Stimulated activated CD8-positive, alpha-beta memory T cell treated with anti-CD3 and anti-CD28 coated beads, Interleukin-7, amount 100 ng/mL, for 4 hours (primary cell): ENCODE results near the gene TRMT44.
"Not testable (repeated sequence)": the region's sequence is repeated elsewhere in the genome, so short reads cannot be mapped to it uniquely, and the experiment has no call there.

ENCODE experiments used
- DNase-seq, 2 donors: peaks; one replicate each; pipeline ENCODE4 v3.0.0-alpha.2; 2020; ENCODE audit warnings: low read depth in 2 of 2

TRMT44 gene

DNA sequence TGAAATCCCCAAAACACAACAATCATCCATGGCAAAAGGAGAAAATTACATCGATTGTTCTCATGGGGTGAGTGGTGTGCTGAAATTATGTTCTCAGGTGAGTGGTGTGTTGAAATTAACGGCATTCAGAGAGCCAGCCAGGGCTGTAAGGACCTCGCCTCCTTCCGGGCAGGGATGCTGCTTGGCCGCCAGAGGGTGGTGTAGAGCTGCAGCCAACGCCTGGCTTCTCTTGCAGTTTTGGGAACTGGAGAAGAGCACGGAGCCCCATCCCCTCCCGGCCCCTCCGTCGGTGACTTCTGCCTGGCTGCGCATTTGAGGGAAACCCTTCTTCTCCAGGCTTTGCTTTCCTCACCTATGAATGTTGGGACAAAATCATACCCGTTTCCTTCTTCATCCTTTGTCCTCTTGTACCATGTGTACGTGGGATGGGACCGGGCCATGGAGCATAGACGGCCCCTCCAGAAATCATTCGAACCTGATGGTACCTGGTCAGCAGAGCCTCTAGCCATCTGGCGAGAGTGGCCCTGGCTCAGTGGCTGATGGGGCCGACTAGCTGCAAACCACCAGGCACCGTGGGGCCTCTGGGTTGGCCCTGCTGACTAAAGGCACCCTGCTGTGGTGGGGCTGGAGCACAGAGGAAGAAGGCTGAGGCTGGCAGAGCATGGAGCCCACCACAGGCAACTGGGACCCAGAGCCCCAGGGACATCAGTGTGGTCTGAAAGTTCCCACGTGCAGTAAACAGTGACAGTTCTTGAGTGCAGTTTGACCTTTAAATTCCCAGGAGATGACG, 28.4 kb downstream of the TRMT44 start:
- DNase-seq, result peak in 1 of 2 donors; percentile 5

DNA sequence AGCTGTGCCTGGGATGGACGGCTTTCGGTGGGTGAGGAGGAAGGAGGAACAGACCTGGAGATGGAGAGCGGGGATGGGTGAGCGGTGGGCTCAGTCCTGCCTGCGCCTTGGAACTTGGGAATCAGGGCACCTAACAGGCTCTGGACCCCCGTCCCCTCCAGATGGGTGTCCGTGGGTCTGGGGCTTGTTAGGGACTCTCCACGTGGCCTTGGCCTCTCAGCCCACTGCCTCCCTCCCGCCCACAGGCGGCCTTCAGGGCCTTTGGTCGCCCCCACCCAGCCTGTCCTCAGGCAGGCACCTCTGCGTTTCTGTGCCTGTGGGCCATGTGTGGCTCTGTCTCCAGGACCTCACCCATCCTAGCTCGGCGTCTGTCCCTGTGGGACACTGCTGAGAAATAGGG, 29.0 kb downstream of the TRMT44 start:
- DNase-seq, result no peak

DNA sequence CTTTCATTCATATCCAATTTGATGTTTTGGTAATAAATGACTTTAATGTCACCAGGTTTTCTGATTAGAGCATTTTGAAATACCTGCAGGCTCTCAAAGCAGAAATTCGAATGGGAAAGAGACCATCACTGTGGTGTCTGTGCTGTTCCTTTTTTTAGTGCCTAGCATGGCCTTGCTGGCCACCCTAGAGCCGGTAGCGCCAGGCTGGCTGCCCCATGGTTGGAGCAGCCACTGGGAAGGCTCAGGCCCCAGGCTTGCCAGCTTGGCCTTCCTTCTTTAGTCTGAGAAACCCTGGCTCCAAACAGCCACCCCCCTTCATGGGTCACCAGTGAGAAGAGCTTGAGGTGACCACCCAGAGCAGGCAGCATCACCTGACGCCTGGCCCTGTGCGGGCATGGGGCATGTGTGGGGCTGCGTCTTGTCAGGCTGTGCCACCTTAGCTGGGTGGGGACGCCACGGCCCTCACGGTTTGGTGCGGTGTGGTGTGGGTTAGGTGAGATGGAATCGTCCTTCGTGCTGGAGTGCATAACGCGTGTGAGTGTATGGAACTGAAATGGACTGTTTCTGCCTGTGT, 30.0 kb downstream of the TRMT44 start:
- no peak for DNase-seq

GRCh38 chr4:8471211-8471875, 30.8 kb downstream of the TRMT44 start:
- no peak for DNase-seq

GRCh38 chr4:8472158-8472688, 31.6 kb downstream of the TRMT44 start:
- DNase-seq, result no peak

DNA sequence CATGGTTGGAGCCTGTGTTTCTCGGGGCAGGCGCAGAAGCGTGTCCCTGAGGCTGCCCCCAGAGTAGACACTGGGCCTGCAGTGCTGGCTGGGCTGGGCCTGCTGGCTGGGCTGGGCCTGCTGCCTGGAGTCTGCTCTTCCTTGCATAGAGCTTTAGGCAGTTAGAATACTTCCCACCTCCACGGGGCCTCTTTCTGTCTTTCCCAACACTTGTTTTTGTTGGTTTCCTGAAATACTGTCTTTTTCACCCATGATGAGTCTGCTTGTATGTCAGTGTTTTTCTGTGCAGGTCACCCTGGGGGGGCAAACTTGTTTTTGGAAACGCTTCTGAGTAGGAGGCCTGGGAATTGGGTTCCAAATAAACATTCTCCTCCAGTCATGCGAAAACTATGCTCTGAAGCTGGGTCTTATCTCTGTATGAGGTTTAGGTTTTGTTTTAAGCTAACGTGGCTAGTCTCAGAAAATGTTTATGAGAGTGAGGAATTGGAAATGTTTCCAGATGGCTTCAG, 32.2 kb downstream of the TRMT44 start:
- DNase-seq, result no peak

DNA sequence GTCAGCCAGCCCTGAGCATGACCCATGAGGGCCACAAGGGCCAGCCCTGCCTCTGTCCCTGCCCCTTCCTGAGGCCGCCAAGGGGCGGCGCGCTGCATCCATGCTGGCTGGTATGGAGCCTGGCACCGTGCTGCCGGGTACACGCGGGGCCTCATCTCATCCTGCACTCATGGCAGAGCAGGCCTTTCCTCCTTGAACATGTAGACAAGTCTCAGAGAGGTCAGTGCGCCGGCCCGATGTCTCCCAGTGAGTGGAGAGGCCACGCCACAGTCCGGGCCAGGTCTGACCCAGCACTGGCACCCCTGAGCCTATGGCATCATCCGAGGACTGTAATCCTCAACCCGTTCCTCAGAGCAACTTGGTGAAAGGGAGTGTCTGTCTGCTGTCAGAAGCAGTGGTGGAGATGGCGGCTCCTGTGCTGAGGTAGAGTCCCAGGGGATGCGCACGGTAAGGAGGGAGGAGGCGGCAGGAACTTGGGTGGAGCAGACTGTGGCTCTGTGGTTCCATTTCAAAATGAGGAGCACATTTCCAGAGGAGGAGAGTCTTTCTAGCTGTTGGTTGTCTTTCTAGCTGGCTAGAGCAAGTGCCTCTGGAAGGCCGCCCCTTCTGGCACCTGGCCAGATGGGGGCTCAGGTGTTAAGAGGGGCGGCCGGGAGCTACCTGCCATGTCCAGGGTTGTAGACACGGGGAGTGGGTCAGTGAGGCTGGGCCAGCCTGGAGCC, 32.8 kb downstream of the TRMT44 start:
- DNase-seq, result no peak

DNA sequence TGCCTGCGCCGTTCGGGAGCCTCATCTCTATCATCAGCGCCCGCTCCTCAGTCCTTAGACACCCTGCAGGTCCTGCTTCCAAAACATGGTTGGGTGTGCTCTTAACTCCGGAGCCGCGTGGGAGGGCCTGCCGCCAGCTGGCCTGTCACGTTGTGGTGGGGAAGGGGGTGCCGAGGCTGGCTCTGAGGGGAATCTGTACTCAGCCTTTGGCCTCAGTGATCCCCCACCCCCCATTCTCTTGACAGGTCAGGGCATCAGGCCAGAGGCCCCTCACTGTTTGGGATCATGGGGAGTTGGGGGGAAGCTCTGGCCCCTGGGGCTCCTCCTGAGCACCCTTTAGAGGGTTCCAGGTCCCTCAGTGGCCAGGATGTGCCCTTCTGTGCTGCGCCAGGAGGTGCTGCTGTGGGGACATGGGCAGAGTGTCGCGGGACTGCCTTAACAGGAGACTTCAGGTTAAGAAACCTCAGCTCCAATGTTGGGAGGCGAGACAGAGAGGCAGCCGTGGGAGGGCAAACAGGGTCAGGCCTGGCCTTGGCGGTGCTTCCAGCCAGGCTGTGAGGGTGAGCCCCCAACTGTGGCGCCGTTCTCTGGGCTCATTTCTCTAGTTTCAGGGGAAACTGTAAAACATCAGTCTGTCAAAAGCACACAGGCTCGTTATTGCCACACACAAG, 33.5 kb downstream of the TRMT44 start:
- no peak for DNase-seq

GRCh38 chr4:8474856-8475255, 34.3 kb downstream of the TRMT44 start:
- DNase-seq, result no peak

- no peak for DNase-seq
Observed at GRCh38 chr4:8475751-8476575, 35.4 kb downstream of the TRMT44 start.

- no peak for DNase-seq
Observed at GRCh38 chr4:8477095-8477635, 36.6 kb downstream of the TRMT44 start.

DNA sequence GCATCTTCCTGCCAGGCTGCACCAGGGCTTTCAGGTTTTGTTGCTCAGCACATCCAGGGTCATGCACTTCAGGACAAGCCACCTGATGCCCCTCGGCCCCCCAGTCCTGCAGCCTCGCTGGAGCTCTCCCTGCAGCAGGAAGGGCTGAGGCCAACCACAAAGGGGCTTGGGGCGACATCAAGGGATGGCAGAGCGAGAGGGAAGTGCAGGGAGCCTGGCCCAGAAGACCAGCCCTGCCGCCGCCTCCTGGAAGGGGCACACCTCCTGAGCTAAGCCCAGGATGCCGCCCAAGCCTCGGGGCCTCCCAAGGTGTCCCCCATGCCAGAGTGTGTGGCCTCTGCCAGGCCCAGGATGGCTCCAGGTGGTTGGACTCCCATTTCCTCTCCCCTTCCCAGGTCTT, 37.1 kb downstream of the TRMT44 start:
- no peak for DNase-seq

- no peak for DNase-seq
Observed at GRCh38 chr4:8478371-8478770, 37.8 kb downstream of the TRMT44 start.

DNA sequence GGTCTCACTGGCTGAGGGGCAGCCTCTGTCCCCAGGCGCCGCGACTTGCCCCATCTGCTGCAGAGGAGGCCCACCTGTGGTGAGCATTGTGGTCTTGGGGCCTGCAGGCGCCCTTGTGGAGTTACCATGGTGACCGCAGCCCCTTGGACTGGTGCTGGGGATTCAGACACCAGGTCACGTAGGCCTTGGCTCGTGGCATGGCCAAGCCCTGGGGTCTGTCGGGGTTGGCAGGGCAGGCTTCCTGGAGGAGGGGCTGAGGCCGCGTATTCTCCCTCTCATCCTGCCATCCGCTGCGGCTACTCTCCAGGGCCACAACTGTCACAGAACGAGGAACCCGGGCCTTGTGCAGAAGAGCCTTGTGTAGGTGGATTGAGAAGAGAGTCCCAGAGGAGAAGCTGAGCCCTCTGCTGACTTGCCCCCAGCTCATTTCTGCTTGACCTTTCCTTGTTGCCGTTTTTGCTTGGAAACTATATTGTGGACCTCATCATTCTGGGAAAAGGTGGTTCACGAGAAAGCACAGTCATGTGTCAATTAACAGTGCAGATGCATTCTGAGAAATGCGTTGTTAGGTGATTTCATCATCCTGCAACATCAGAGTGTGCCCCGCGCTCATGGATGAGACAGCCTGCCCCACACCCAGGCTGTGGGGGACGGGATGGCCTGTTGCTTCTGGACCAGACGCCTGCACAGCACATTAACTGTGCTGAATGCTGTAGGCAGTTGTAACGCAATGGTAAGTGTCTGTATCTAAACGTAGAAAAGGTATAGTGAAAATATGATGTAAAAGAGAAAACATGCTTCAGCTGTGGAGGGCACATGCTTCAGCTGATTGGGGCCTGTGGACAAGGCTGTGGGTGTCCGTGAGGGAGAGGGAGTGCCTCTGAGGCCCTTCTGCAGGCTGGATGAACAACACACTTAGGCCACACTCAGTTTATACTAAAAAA, 38.5 kb downstream of the TRMT44 start:
- DNase-seq, result no peak

- DNase-seq, result no peak
Observed at GRCh38 chr4:8480221-8480620, 39.6 kb downstream of the TRMT44 start.

- DNase-seq, result not testable (repeated sequence)
Observed at GRCh38 chr4:8486643-8487042, 46.1 kb downstream of the TRMT44 start.

- no peak for DNase-seq
Observed at GRCh38 chr4:8488791-8489369, 48.3 kb downstream of the TRMT44 start.

DNA sequence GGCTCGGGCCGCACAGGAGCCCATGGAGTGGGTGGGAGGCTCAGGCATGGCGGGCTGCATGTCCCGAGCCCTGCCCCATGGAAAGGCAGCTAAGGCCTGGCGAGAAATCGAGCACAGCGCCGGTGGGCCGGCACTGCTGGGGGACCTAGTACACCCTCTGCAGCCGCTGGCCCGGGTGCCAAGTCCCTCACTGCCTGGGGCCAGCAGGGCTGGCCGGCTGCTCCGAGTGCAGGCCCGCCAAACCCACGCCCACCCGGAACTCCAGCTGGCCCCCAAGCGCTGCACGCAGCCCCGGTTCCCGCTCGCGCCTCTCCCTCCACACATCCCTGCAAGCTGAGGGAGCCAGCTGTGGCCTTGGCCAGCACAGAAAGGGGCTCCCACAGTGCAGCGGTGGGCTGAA, 50.9 kb downstream of the TRMT44 start:
- DNase-seq, result not testable (repeated sequence)

- DNase-seq, result no peak
Observed at GRCh38 chr4:8492174-8492573, 51.6 kb downstream of the TRMT44 start.
